ENCODE measurements around the gene IRF9.

The IRF9 gene

DNA sequence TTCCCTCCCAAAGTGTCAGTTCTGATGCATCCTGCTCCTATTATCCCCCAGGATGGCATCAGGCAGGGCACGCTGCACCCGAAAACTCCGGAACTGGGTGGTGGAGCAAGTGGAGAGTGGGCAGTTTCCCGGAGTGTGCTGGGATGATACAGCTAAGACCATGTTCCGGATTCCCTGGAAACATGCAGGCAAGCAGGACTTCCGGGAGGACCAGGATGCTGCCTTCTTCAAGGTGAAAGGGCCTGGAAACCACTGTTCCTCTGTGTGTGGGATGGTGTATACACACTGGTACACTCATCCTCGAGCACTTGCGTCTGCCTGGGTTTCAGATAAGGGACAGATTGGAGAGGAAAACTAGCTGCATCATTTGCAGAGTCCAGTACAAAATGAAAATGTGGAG, 1.0 kb downstream of the IRF9 start:
- no peak for DNase-seq
- H3K36me3 Mint-ChIP-seq, result peaks cover 84% of the 10 kb centered on the region
- H3K27me3 Mint-ChIP-seq, result peaks cover 6% of the 10 kb centered on the region
- H3K4me1 Mint-ChIP-seq, result peaks cover 67% of the 10 kb centered on the region
- no peaks in the 10 kb centered on the region for H3K9me3 Mint-ChIP-seq
- H3K4me3 Mint-ChIP-seq, result peak overlapping the region; percentile 97
- peak overlapping the region; percentile 99 for H3K27ac Mint-ChIP-seq
- CTCF ChIA-PET, result interaction anchor here (0.9 to 3.2 kb wide), 14 partner anchors 9 to 135 kb away, joined by 3 to 67 read pairs (median 6); partner anchors contain the start of genes DCAF11, EMC9, NRL and PSME1

DNA sequence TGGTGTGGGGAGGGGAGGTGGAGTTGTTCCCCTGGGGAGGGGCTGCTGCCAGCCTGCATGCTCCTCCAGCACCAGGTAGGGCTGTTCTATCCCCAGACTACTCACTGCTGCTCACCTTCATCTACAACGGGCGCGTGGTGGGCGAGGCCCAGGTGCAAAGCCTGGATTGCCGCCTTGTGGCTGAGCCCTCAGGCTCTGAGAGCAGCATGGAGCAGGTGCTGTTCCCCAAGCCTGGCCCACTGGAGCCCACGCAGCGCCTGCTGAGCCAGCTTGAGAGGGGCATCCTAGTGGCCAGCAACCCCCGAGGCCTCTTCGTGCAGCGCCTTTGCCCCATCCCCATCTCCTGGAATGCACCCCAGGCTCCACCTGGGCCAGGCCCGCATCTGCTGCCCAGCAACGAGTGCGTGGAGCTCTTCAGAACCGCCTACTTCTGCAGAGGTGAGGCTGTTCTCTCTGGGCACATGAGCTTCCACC, 3.5 kb downstream of the IRF9 start:
- CTCF ChIA-PET, result interaction anchor here (0.8 to 1.3 kb wide), 3 partner anchors 13 to 133 kb away, joined by 3 to 4 read pairs (median 3); no protein-coding TSS in a partner anchor
- peaks cover 81% of the 10 kb centered on the region for H3K36me3 Mint-ChIP-seq
- H3K4me3 Mint-ChIP-seq, result peak overlapping the region; percentile 29
- no peak for DNase-seq
- H3K9me3 Mint-ChIP-seq, result no peaks in the 10 kb centered on the region
- peak overlapping the region; percentile 70 for H3K27ac Mint-ChIP-seq
- H3K27me3 Mint-ChIP-seq, result peaks cover 6% of the 10 kb centered on the region
- peaks cover 76% of the 10 kb centered on the region for H3K4me1 Mint-ChIP-seq

DNA sequence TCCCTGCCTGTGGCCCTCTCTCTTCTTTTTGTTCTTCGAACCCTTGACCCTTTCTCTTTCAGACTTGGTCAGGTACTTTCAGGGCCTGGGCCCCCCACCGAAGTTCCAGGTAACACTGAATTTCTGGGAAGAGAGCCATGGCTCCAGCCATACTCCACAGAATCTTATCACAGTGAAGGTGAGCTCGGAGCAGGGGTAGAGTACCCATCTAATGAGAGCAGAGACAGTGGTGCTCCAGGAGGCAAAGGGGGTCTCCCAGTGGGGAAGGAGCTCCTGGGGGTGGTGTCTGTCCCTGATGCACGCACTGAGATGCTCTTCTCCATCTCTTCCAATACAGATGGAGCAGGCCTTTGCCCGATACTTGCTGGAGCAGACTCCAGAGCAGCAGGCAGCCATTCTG, 4.7 kb downstream of the IRF9 start:
- H3K9me3 Mint-ChIP-seq, result no peaks in the 10 kb centered on the region
- H3K27me3 Mint-ChIP-seq, result peaks cover 5% of the 10 kb centered on the region
- no peak overlapping the region for H3K4me3 Mint-ChIP-seq
- CTCF ChIA-PET, result interaction anchor here (1.3 kb wide), 1 partner anchor 15 kb away, joined by 3 read pairs; no protein-coding TSS in a partner anchor
- DNase-seq, result no peak
- peaks cover 79% of the 10 kb centered on the region for H3K36me3 Mint-ChIP-seq
- H3K27ac Mint-ChIP-seq, result no peak overlapping the region
- peaks cover 72% of the 10 kb centered on the region for H3K4me1 Mint-ChIP-seq

DNA sequence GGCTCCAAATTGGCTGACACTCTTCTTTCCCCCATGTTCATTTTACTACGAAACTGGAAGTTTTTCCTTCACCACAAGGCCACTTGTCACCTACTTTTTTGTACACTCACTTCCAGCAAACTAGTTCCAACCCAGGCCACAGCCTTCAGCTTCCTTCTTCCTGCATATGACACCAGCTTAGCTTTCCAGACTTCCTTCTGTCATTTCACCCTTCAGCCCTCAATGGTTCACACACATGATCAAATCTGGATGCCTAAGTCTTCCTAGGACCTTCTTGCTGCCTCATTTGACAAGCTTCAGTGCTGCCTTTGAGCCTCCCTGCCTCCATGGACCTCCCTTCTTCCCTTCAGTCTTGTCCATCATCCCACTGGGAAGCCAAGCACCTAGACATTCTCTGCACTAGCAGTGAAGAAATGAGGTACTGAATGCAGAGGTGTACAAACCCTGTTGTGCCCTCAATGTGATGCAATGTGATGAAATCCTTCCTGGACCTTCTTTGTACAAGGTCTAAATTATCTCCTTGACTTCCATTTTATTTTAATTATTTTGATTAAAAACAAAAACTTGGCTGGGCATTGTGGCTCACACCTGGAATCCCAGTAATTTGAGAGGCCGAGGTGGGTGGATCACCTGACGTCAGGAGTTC, 6.5 kb downstream of the IRF9 start:
- no peak for DNase-seq
- Mint-ChIP-seq H3K27ac (peak overlapping the region; percentile 47), H3K4me1 (peaks cover 74% of the 10 kb centered on the region), H3K27me3 (no peaks in the 10 kb centered on the region), H3K36me3 (peaks cover 72% of the 10 kb centered on the region), H3K4me3 (no peak overlapping the region), H3K9me3 (no peaks in the 10 kb centered on the region)
- CTCF ChIA-PET, result no interaction called here

DNA sequence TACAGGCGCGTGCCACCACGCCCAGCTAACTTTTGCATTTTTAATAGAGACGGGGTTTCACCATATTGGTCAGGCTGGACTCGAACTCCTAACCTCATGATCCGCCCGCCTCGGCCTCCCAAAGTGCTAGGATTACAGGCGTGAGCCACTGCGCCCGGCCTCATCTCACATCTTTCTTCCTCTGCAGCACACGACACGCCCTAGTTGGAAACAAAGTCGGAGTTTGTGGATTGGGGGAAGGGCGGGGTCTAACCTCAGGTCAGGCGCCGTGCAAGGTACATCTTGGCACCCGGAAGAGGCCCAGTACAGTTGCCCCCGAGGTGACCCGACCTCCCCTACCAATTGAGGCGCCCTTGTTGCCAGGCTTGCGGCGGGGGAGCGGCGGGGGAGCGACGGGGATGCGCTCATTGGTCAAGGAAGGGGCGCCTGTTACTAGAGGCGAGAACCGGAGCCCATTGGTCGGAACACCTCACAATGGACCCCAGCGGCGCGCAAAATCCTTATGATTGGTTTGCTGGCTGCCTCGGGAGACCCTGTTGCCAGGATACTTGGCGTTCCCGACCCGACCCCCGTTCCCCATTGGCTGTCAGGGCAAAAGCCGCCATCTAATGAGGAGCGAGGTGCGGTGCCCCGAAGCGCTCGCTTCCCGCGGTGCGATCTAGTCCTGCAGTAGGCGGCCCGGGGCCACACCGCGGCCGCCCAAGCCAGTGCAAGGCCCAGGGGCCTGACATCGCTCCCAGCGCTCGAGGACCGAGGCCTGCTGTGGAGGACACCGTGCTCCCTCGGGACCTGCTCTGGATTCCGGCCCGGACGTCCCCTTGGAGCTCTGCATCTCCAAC, 10.6 kb downstream of the IRF9 start, which contains the start of gene REC8:
Gene REC8 (plus strand): TSS at position 659 of the 839 bp plus-strand sequence. CDS start 473 bp downstream, outside the sequence.
- Mint-ChIP-seq H3K9me3 (no peaks in the 10 kb centered on the region), H3K27me3 (no peaks in the 10 kb centered on the region), H3K4me1 (peaks cover 49% of the 10 kb centered on the region), H3K27ac (peak within 1 kb of the TSS; percentile 85), H3K36me3 (peaks cover 52% of the 10 kb centered on the region), H3K4me3 (peak within 1 kb of the TSS; percentile 71)
- peak; percentile 81 for DNase-seq
- CTCF ChIA-PET, result interaction anchor here (0.7 kb wide), 2 partner anchors 10 to 1041 kb away, joined by 3 read pairs; partner anchors contain the start of gene IRF9

DNA sequence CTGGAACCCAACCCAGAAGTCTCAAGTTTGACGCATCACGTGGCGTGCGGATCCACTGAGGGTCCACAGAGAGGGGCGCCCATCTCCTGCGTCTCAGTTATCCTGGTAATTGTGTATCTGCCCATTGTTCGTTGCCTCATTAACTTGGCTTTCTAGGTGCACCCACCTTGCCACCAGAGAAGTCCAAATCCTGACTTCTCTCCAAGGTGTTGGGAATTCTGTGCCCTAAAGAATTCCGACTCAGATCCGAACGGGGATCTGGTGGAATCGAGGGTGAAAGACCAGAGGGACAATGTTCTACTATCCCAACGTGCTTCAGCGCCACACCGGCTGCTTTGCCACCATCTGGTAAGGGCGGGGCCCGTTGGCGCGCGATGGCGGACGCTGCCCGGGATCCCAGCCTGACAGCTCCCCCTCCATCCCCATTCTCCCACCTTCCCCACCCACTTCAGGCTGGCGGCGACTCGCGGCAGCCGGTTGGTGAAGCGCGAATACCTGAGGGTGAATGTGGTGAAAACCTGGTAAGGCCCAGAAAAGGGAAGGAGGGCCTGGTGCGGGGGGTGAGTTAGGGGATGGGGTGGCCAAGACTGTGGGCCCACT, 11.3 kb downstream of the IRF9 start:
- CTCF ChIA-PET, result no interaction called here
- Mint-ChIP-seq H3K4me3 (peak overlapping the region; percentile 71), H3K36me3 (peaks cover 53% of the 10 kb centered on the region), H3K4me1 (peaks cover 43% of the 10 kb centered on the region), H3K9me3 (no peaks in the 10 kb centered on the region), H3K27me3 (no peaks in the 10 kb centered on the region), H3K27ac (peak overlapping the region; percentile 45)
- DNase-seq, result no peak

DNA sequence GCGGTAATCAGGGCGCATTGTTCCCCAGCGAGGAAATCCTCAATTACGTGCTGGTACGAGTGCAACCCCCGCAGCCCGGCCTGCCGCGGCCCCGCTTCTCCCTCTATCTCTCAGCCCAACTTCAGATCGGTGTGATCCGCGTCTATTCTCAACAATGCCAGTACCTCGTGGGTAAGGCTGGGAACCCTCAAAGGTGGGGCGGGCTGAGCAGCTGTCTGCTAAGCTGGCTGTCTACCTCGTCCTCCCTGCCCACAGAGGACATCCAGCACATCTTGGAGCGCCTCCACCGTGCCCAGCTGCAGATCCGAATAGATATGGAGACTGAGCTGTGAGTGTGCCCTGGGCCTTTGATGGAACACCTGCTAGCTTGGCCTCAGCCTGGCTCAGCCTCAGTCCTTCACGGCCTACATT, 11.8 kb downstream of the IRF9 start:
- Mint-ChIP-seq H3K36me3 (peaks cover 52% of the 10 kb centered on the region), H3K4me3 (no peak overlapping the region), H3K27ac (peak overlapping the region; percentile 68), H3K27me3 (no peaks in the 10 kb centered on the region), H3K9me3 (no peaks in the 10 kb centered on the region), H3K4me1 (peaks cover 39% of the 10 kb centered on the region)
- CTCF ChIA-PET, result no interaction called here
- no peak for DNase-seq

DNA sequence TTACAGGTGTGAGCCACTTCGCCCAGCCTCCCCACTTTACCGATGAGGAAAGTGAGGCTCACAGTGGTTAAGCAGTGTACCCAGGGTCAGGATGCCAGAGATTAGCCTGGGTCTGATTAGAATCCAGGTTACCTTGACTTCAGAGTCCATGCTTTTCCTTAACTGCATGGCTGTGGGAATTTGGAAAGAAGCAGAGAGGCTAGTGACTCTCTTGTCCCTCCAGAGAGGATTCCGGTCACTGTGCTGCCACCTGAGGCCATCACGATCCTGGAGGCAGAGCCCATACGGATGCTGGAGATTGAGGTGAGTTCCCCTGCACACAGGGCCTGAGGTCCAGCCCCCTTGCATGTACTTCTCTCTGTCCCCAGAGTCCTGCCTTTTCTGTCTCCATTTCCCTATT, 15.5 kb downstream of the IRF9 start:
- Mint-ChIP-seq H3K4me3 (no peak overlapping the region), H3K4me1 (peaks cover 19% of the 10 kb centered on the region), H3K27ac (no peak overlapping the region), H3K9me3 (no peaks in the 10 kb centered on the region), H3K27me3 (no peaks in the 10 kb centered on the region), H3K36me3 (peaks cover 55% of the 10 kb centered on the region)
- no peak for DNase-seq
- CTCF ChIA-PET, result interaction anchor here (1.7 kb wide), 1 partner anchor 15 kb away, joined by 5 read pairs; the partner anchor contains the start of gene IRF9

DNA sequence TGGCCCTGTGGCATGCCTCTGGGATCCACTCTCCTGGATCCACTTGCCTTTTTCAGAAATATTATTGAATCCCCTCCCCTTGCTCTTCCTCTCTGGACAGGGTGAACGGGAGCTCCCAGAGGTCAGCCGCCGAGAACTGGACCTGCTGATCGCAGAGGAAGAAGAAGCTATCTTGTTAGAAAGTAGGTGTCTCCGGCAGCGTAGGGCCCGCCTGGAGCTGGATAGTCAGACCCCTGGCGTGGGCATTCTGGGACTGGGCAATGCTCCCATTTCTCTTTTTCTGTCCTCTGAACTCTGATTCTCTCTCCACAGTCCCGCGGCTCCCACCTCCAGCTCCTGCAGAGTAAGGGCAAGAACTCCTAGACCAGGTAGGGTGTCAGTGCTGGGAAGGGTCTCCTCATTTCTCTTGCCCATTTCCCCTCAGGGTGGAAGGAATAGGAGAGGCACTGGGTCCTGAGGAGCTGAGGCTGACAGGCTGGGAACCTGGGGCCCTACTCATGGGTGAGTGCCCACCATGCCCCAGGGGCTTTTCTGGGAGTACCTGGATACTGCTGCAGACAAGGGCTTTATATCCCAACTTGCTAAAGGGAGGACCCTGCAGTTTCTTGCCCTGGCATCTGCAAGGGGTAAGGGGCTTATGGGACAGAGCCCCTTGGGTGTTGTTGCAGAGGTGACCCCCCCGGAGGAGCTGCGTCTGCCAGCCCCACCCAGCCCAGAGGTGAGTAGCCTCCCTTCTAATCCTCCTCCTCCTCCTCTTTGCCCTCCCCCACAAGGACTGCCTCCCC, 16.2 kb downstream of the IRF9 start:
- no peaks in the 10 kb centered on the region for H3K27me3 Mint-ChIP-seq
- H3K4me3 Mint-ChIP-seq, result no peak overlapping the region
- no peak overlapping the region for H3K27ac Mint-ChIP-seq
- H3K9me3 Mint-ChIP-seq, result no peaks in the 10 kb centered on the region
- CTCF ChIA-PET, result no interaction called here
- H3K36me3 Mint-ChIP-seq, result peaks cover 56% of the 10 kb centered on the region
- DNase-seq, result no peak
- H3K4me1 Mint-ChIP-seq, result peaks cover 14% of the 10 kb centered on the region

DNA sequence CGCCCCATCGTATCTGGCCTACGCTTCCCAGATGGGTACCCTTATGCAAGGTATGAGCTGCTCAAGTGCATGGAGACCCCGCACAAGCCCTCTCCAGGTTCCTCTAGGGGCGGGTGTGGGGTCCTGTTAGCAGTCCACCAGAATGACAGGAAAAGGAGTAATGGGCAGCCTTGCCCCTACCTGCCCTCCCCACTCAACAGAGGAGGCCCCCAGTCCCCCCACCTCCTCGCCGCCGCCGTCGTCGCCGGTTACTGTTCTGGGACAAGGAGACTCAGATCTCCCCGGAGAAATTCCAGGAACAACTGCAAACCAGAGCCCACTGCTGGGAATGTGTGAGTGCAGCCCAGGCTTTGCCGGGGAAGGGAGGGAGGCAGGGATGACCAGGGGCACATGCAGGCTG, 16.8 kb downstream of the IRF9 start:
- no peak overlapping the region for H3K27ac Mint-ChIP-seq
- DNase-seq, result no peak
- CTCF ChIA-PET, result no interaction called here
- peaks cover 57% of the 10 kb centered on the region for H3K36me3 Mint-ChIP-seq
- no peak overlapping the region for H3K4me3 Mint-ChIP-seq
- no peaks in the 10 kb centered on the region for H3K9me3 Mint-ChIP-seq
- H3K4me1 Mint-ChIP-seq, result peaks cover 11% of the 10 kb centered on the region
- no peaks in the 10 kb centered on the region for H3K27me3 Mint-ChIP-seq

DNA sequence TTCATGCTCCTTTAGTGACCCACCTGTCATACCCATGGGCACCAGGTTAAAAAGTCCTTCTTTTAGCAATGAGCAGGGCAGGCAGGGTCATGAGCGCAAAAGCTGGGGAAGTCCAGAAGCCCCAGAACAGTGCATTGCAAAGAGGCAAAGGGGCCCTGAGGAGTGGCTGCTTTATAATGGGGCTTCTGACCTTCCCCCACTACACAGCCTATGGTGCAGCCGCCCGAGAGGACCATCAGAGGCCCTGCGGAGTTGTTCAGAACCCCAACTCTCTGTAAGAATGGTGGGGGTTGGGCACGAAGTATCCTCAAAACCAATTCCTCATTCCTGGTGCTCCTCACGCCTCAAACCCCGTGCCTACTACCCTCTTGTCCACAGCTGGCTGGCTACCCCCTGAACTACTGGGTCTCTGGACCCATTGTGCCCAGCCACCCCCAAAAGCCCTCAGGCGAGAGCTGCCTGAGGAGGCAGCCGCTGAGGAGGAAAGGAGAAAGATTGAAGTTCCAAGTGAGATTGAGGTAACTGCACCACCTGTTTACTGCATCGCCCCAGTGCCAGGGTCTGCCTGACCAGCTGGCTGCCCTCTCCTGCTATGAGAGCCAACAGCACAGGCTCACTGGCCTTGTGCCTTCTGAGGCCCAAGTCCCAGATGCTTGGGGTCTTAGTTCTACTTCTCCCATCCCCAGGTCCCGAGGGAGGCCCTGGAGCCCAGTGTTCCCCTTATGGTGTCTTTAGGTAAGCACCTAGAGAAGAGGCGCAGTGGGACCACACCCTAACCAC, 17.5 kb downstream of the IRF9 start:
- Mint-ChIP-seq H3K27me3 (no peaks in the 10 kb centered on the region), H3K36me3 (peaks cover 54% of the 10 kb centered on the region), H3K4me3 (no peak overlapping the region), H3K27ac (no peak overlapping the region), H3K9me3 (no peaks in the 10 kb centered on the region), H3K4me1 (peaks cover 7% of the 10 kb centered on the region)
- DNase-seq, result no peak
- CTCF ChIA-PET, result no interaction called here

DNA sequence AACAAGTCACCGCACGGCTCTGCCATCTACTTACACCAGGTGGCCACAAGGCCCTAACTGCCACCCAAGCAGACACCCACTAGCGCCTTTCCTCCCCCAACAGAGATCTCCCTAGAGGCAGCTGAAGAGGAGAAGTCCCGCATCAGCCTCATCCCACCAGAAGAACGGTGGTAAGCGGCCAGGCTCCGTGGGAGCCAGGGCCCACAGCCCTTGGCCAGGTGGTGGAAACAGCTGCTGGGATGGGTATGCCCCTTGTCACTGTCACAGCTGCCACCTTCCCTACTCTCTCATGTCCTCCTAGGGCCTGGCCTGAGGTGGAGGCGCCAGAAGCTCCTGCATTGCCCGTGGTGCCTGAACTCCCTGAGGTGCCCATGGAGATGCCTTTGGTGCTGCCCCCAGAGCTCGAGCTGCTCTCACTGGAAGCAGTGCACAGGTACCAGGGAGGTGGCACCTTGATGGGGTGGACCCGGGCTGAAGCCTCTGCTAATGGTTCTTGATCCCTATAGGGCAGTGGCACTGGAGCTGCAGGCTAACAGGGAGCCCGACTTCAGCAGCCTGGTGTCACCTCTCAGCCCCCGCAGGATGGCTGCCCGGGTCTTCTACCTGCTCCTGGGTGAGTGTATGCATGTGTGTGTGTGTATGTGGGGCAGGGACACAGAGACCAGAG, 18.4 kb downstream of the IRF9 start:
- CTCF ChIA-PET, result interaction anchor here (0.6 to 0.8 kb wide), 2 partner anchors 18 to 43 kb away, joined by 3 read pairs; partner anchors contain the start of genes IRF9 and PSME1
- Mint-ChIP-seq H3K4me3 (no peak overlapping the region), H3K4me1 (peaks cover 6% of the 10 kb centered on the region), H3K27me3 (no peaks in the 10 kb centered on the region), H3K36me3 (peaks cover 52% of the 10 kb centered on the region), H3K9me3 (no peaks in the 10 kb centered on the region), H3K27ac (peak overlapping the region; percentile 52)
- DNase-seq, result no peak

Data from activated naive CD4-positive, alpha-beta T cell treated with anti-CD3 and anti-CD28 coated beads, Interleukin-2, amount 10 ng/mL, durations not matched to agents 7 days and 5 days (primary cell).